AG10803 (cell line): ENCODE data around the gene SARM1.

Experiments
- DNase-seq: peaks from one replicate; pipeline ENCODE4 v3.0.0; 2010; ENCODE audit warnings: low read depth
- H3K4me3 ChIP-seq: 2 replicates; pipeline ENCODE4 v1.5.1; 2011; ENCODE audit warnings: mild to moderate bottlenecking, low read length, control low read depth
- TF ChIP-seq, protein P1 (sequence below): conservative IDR thresholded peaks from 2 replicates; pipeline ENCODE4 v1.5.1; 2011; ENCODE audit warnings: mild to moderate bottlenecking, low read length, control low read depth, inconsistent platforms

The SARM1 gene

DNA sequence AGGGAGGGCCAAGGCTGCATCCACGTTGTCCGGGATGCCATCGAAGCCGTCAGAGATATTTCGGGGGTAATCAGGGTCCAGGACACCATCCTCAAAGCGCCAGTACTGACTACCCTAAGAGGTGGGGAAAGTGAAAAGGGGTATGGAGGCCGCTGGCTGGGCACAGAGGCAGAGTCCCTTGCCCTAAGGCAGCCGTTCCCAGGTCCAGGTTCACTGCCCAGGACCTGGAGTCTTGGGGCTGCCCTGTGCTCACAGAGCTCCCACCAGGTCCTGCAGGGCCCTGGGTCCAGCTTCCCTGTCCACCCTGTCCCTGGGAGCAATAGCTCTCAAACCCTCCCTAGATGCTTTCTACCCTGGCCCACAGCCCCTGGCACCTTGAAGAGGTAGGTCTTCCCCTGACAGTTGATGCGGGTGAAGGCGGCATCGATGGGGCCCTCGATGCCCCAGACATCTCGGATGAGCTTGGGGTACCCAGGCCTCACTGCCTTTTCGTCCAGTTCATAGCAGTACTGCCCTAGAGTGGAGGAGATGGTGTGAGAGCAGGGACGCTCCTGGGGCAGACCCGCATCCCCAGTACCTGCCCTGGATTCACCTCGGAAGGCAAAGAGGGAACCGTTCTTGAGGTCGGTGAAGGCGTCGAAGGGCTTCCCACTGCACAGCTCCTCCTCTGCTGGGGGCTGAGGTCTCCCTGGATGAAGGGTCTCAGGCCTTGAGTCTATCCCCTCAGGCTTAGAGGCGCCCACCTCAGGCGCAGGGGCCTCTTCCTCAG, 2.4 kb upstream of the SARM1 start:
- no peak for DNase-seq
- H3K4me3 ChIP-seq = no peak overlapping the region
- TF ChIP-seq, protein P1, sequence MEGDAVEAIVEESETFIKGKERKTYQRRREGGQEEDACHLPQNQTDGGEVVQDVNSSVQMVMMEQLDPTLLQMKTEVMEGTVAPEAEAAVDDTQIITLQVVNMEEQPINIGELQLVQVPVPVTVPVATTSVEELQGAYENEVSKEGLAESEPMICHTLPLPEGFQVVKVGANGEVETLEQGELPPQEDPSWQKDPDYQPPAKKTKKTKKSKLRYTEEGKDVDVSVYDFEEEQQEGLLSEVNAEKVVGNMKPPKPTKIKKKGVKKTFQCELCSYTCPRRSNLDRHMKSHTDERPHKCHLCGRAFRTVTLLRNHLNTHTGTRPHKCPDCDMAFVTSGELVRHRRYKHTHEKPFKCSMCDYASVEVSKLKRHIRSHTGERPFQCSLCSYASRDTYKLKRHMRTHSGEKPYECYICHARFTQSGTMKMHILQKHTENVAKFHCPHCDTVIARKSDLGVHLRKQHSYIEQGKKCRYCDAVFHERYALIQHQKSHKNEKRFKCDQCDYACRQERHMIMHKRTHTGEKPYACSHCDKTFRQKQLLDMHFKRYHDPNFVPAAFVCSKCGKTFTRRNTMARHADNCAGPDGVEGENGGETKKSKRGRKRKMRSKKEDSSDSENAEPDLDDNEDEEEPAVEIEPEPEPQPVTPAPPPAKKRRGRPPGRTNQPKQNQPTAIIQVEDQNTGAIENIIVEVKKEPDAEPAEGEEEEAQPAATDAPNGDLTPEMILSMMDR = no peak

- no peak for DNase-seq
- H3K4me3 ChIP-seq = no peak overlapping the region
- TF ChIP-seq, protein P1 = no peak
These were observed 1.8 kb upstream of the SARM1 start for GRCh38 chr17:28369684-28370034.

GRCh38 chr17:28370035-28370743, 1.3 kb upstream of the SARM1 start, which contains the start of gene VTN:
Gene VTN (minus strand): TSS chr17:28370307. CDS start chr17:28370203, 104 bp downstream.
- peak within 1 kb of the TSS; percentile 70 for H3K4me3 ChIP-seq
- no peak for DNase-seq

DNA sequence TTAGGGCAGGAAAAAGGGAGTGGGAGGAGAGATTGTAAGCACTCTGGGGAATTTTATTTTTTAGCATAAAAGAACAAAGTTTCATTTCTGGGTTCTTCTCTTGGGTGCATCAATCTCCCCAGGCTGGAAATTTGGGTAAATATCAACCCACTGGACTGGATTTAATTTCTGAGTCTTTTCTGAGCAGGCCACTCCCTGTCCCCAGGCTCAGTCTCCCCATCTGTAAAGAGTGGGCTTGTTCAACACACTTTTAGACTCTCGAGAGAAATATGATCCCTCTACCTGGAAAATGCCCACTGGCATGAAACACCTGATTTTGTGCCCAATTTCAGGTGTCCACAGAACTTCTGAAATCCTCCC, 770 bp upstream of the SARM1 start:
- TF ChIP-seq, protein P1 = no peak
- DNase-seq = no peak
- H3K4me3 ChIP-seq = no peak overlapping the region; the same call in 1 of the 2 replicates

More at GRCh38 chr17:28370035-28370743, 1.3 kb upstream of the SARM1 start, which contains the start of gene VTN:
- TF ChIP-seq, protein P1 = no peak

- H3K4me3 ChIP-seq = peak overlapping the region; percentile 70
- DNase-seq = peak; percentile 32
- TF ChIP-seq, protein P1 = no peak
These were observed 880 bp downstream of the SARM1 start for GRCh38 chr17:28372203-28372944.

DNA sequence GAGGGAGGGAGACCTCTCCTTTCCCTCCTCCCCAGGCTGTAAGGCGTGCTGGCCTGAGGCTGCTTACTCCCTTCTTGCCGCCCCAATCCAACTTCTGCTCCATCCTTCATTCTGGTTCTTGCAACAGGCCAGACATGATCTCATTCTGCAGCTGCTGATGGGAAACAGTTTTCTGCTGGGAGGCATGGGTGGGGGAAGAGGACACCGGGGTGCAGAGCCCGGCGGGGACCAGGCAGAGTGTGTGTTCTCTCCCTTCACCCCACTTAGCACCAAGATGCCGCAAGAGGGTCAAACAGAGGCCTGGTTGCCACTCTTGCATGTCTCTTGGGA, 1.4 kb downstream of the SARM1 start:
- H3K4me3 ChIP-seq = peak overlapping the region; percentile 70

More for the DNA sequence above, 1.4 kb downstream of the SARM1 start:
- DNase-seq = no peak
- TF ChIP-seq, protein P1 = no peak
